ENCODE measurements around the gene ROBO2.

DNA sequence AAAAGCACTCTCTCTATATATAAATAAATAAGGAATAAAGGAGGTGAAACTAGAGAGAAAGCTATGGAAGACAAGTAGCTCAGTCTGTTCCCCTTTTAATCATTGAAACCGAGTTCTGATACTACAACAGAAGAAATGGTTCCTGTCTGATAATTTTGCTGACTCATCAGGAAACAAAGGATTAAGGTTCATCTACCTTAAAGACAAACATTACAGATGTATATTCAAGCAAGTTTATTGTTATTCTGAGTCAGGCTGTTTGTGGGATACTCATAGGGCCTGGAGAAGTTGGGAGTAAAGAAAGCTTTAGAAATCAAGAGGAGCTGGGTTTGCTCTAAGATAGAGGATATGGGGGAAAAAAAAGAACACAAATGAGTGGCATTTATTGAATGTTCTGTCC lies 566.0 kb downstream of the ROBO2 start:
- TF ChIP-seq, protein P1, sequence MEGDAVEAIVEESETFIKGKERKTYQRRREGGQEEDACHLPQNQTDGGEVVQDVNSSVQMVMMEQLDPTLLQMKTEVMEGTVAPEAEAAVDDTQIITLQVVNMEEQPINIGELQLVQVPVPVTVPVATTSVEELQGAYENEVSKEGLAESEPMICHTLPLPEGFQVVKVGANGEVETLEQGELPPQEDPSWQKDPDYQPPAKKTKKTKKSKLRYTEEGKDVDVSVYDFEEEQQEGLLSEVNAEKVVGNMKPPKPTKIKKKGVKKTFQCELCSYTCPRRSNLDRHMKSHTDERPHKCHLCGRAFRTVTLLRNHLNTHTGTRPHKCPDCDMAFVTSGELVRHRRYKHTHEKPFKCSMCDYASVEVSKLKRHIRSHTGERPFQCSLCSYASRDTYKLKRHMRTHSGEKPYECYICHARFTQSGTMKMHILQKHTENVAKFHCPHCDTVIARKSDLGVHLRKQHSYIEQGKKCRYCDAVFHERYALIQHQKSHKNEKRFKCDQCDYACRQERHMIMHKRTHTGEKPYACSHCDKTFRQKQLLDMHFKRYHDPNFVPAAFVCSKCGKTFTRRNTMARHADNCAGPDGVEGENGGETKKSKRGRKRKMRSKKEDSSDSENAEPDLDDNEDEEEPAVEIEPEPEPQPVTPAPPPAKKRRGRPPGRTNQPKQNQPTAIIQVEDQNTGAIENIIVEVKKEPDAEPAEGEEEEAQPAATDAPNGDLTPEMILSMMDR (IDR thresholded peaks at IDR 0.05; ENCODE audit: low read length): no peak
- no peak for TF ChIP-seq EZH2 (IDR thresholded peaks at IDR 0.05; ENCODE audit: borderline replicate concordance, low read length)
